ENCODE results near the gene MDM2.

- TF ChIP-seq TAF1 (IDR thresholded peaks at IDR 0.05; ENCODE audit: borderline replicate concordance, insufficient read depth, low read length) (no peak), POLR2AphosphoS5 (IDR thresholded peaks at IDR 0.05; ENCODE audit: low read depth, low read length) (no peak), REST (IDR thresholded peaks at IDR 0.05; ENCODE audit: insufficient read depth in 1 of 2, low read depth in 2 of 2, low read length in 2 of 2) (no peak), SIN3A (IDR thresholded peaks at IDR 0.05; ENCODE audit: borderline replicate concordance, insufficient read depth, low read length) (no peak), FOXP2 (optimal IDR thresholded peaks at IDR 0.05; ENCODE audit: borderline replicate concordance, extremely low read depth, extremely low read length, insufficient read depth) (no peak)
These were observed 28.7 kb upstream of the MDM2 start for GRCh38 chr12:68779280-68779679.

Data from PFSK-1 (cell line).